GM23248 (cell line): ENCODE measurements around the gene PTCHD1.

Experiments
- EZH2 ChIP-seq: fragments of 200-600 bp; sonication (generic); IDR thresholded peaks from 2 replicates; pipeline ENCODE4 v1.6.1; 2018; ENCODE audit warnings: antibody characterized with exemption, mild to moderate bottlenecking; ENCODE audit not compliant: insufficient read depth, poor library complexity, severe bottlenecking
- EZH2phosphoT487 ChIP-seq: fragments of 200-600 bp; sonication (generic); IDR thresholded peaks from 2 replicates; pipeline ENCODE4 v1.6.1; 2018; ENCODE audit warnings: antibody characterized with exemption, moderate library complexity, mild to moderate bottlenecking, low read depth; ENCODE audit not compliant: insufficient read depth

- TF ChIP-seq EZH2phosphoT487 (no peak), EZH2 (no peak)
These were observed 54.6 kb downstream of the PTCHD1 start for GRCh38 chrX:23389196-23389792.
